Panc1 (cell line): ENCODE results near the gene VARS1. TPM values are rescaled to one million over a fixed set of nuclear protein-coding genes. Genes with fewer than 3 reads are reported as not detected.

Experiments
- ATAC-seq: fragments of 200-7000 bp; cut with Tn5 transposase; 2 replicates; pipeline ENCODE4 v1.9.1; 2020; ENCODE audit warnings: mild to moderate bottlenecking, moderate library complexity
- BruUV-seq: library from RNA; stranded (reverse); fragments of 400-500 nt; replicated peaks from 2 replicates; lab custom pipeline; 2021; lab: Mats Ljungman, UMichigan
- CTCF ChIA-PET: fragments of 300-600 bp; sonication (Branson Sonifier 250); formaldehyde crosslinking; loops from one replicate; lab custom pipeline; 2022; ENCODE audit warnings: antibody characterized with exemption; lab: Charles Lee
- POLR2A ChIA-PET: fragments of 300-600 bp; sonication (Branson Sonifier 250); formaldehyde crosslinking; loops from one replicate; lab custom pipeline; 2022; ENCODE audit warnings: antibody characterized with exemption; lab: Charles Lee
- DNase-seq: peaks from one replicate; pipeline ENCODE4 v3.0.0-alpha.2; 2010; ENCODE audit warnings: low read depth, low spot score
- H3K27ac ChIP-seq: 2 replicates; pipeline ENCODE4 v1.5.1; 2011; ENCODE audit warnings: mild to moderate bottlenecking, low read length, inconsistent platforms
- H3K27me3 ChIP-seq: fragments of 200-500 bp; sonication (Bioruptor generic); 2 replicates; pipeline ENCODE4 v1.6.0; 2014; ENCODE audit warnings: low read length, inconsistent platforms; ENCODE audit not compliant: control insufficient read depth, insufficient read depth
- H3K36me3 ChIP-seq: fragments of 200-500 bp; sonication (Bioruptor generic); 2 replicates; pipeline ENCODE4 v1.5.1; 2014; ENCODE audit warnings: inconsistent platforms, mild to moderate bottlenecking, low read length, moderate library complexity; ENCODE audit not compliant: control insufficient read depth, insufficient read depth
- H3K4me1 ChIP-seq: 2 replicates; pipeline ENCODE4 v1.5.1; 2011; ENCODE audit warnings: inconsistent platforms, mild to moderate bottlenecking, low read length, moderate library complexity; ENCODE audit not compliant: control insufficient read depth, insufficient read depth
- H3K4me3 ChIP-seq, 2 experiments: 2 replicates each; pipeline ENCODE4 v1.5.1; 2011 to 2012; ENCODE audit warnings: low read depth in 2 of 2, low read length in 2 of 2, mild to moderate bottlenecking in 2 of 2, inconsistent platforms in 1 of 2, moderate library complexity in 1 of 2
- H3K9me3 ChIP-seq: fragments of 200-500 bp; sonication (Bioruptor generic); 2 replicates; pipeline ENCODE4 v1.5.1; 2014; ENCODE audit warnings: low read depth, mild to moderate bottlenecking, inconsistent platforms, low read length, moderate library complexity; ENCODE audit not compliant: control insufficient read depth, insufficient read depth
- CTCF ChIP-seq: fragments of 450-650 bp; IDR thresholded peaks from 2 replicates; pipeline ENCODE4 v1.5.1; 2017; ENCODE audit warnings: mild to moderate bottlenecking
- POLR2AphosphoS5 ChIP-seq: IDR thresholded peaks from 2 replicates; pipeline ENCODE4 v1.6.1; 2012; ENCODE audit warnings: mild to moderate bottlenecking, low read depth, low read length, moderate library complexity
- REST ChIP-seq, 2 experiments: IDR thresholded peaks; 2 replicates each; pipeline ENCODE4 v1.6.1; 2011 to 2012; ENCODE audit warnings: low read depth in 2 of 2, control low read depth in 1 of 2, low read length in 1 of 2, mild to moderate bottlenecking in 1 of 2, moderate library complexity in 1 of 2; ENCODE audit not compliant: insufficient read depth in 1 of 2
- SIN3A ChIP-seq: IDR thresholded peaks from 2 replicates; pipeline ENCODE4 v1.6.1; 2012; ENCODE audit warnings: low read depth, mild to moderate bottlenecking, low read length, moderate library complexity, borderline replicate concordance; ENCODE audit not compliant: insufficient read depth
- TCF7L2 ChIP-seq: IDR thresholded peaks from 2 replicates; pipeline ENCODE4 v1.6.1; 2011; ENCODE audit warnings: mild to moderate bottlenecking, low read depth, low read length, inconsistent platforms
- in situ Hi-C: cut with HindIII; loops from 2 replicates; pipeline ENCODE4 v1.10.0; 2016; ENCODE audit warnings: low sequenced_read_pairs, low pct_unique_long_range_greater_than_20kb
- intact Hi-C: fragments of 100-400 bp; cut with micrococcal nuclease; formaldehyde crosslinking; loops from one replicate; pipeline ENCODE4 v1.10.0; 2022; ENCODE audit not compliant: unreplicated experiment
- total RNA-seq: library from RNA; stranded (reverse); gene quantifications from one replicate; pipeline ENCODE4 v1.2.1, GENCODE V29; 2021; ENCODE audit not compliant: unreplicated experiment

Gene VARS1
- total RNA-seq, 1 experiment from 2014 or later = 229 TPM

- H3K4me3 ChIP-seq = no peak overlapping the region
- in situ Hi-C loops = no loop called here
- no peaks in the 10 kb centered on the region for H3K4me1 ChIP-seq
- intact Hi-C loops = no loop called here
- H3K27me3 ChIP-seq = no peaks in the 10 kb centered on the region
- TF ChIP-seq REST (IDR thresholded peaks at IDR 0.05; ENCODE audit: insufficient read depth in 1 of 2, low read depth in 2 of 2, low read length in 1 of 2) (no peak), CTCF (no peak), POLR2AphosphoS5 (no peak), TCF7L2 (no peak), SIN3A (no peak)
- ChIA-PET CTCF (interaction anchor here (0.5 kb wide), 1 partner anchor 19 kb away, joined by 5 read pairs; no protein-coding TSS in a partner anchor), POLR2A (no interaction called here)
- no peak overlapping the region for H3K27ac ChIP-seq
- no peaks in the 10 kb centered on the region for H3K9me3 ChIP-seq
- DNase-seq = no peak
- BruUV-seq = TSS peak; percentile 64
- no peaks in the 10 kb centered on the region for H3K36me3 ChIP-seq
- no peak for ATAC-seq
These were observed 31.4 kb downstream of the VARS1 start for GRCh38 chr6:31764198-31764597.

GRCh38 chr6:31763619-31763940 lies 32.0 kb downstream of the VARS1 start:
- in situ Hi-C loops (no loop called here), intact Hi-C loops (no loop called here)
- no peak for DNase-seq
- BruUV-seq = no TSS peak
- Histone ChIP-seq H3K9me3 (no peaks in the 10 kb centered on the region), H3K36me3 (no peaks in the 10 kb centered on the region), H3K4me1 (no peaks in the 10 kb centered on the region), H3K27ac (no peak overlapping the region), H3K27me3 (no peaks in the 10 kb centered on the region), H3K4me3 (no peak overlapping the region)
- ChIA-PET POLR2A (no interaction called here), CTCF (interaction anchor here (0.5 kb wide), 1 partner anchor 18 kb away, joined by 5 read pairs; no protein-coding TSS in a partner anchor)
- peak; percentile 41; the same call in 1 of the 2 replicates for ATAC-seq
- TF ChIP-seq POLR2AphosphoS5 = no peak

- ChIA-PET CTCF (no interaction called here), POLR2A (no interaction called here)
- no peaks in the 10 kb centered on the region for H3K27me3 ChIP-seq
- H3K27ac ChIP-seq = no peak overlapping the region
- in situ Hi-C loops = no loop called here
- ATAC-seq (peak; percentile 32; the same call in 1 of the 2 replicates), DNase-seq (no peak)
- H3K9me3 ChIP-seq = no peaks in the 10 kb centered on the region
- intact Hi-C loops = no loop called here
- BruUV-seq = no TSS peak
- H3K4me3 ChIP-seq = no peak overlapping the region
- TF ChIP-seq SIN3A (no peak), TCF7L2 (no peak), CTCF (no peak), POLR2AphosphoS5 (no peak), REST (IDR thresholded peaks at IDR 0.05; ENCODE audit: insufficient read depth in 1 of 2, low read depth in 2 of 2, low read length in 1 of 2) (no peak)
- H3K36me3 ChIP-seq = no peaks in the 10 kb centered on the region
- H3K4me1 ChIP-seq = no peaks in the 10 kb centered on the region
These were observed 32.5 kb downstream of the VARS1 start for GRCh38 chr6:31762878-31763618.
